CD8-positive, alpha-beta memory T cell (primary cell): Measurements from ENCODE around the gene PCDHB2. TPM values are rescaled to one million over a fixed set of nuclear protein-coding genes. Genes with fewer than 3 reads are reported as not detected.
"Not testable (repeated sequence)": the region's sequence is repeated elsewhere in the genome, so short reads cannot be mapped to it uniquely, and the experiment has no call there.

Source experiments
- CTCF ChIA-PET: fragments of 350-600 bp; sonication (Branson Sonifier 250); formaldehyde crosslinking; loops from one replicate; lab custom pipeline; 2021; ENCODE audit warnings: antibody characterized with exemption; lab: Charles Lee
- POLR2A ChIA-PET: fragments of 350-600 bp; sonication (Branson Sonifier 250); formaldehyde crosslinking; loops from one replicate; lab custom pipeline; 2021; ENCODE audit warnings: antibody characterized with exemption; lab: Charles Lee
- DNase-seq, 5 donors: peaks; one replicate each; pipeline versions ENCODE4 v3.0.0 to v3.0.0-alpha.2; 2020 to 2022; ENCODE audit warnings: mixed read lengths in 1 of 5
- H3K27ac ChIP-seq: one replicate; pipeline ENCODE4 v1.7.0; 2013; ENCODE audit warnings: low read depth, mild to moderate bottlenecking, low read length, moderate library complexity
- H3K27me3 ChIP-seq: 2 replicates; pipeline ENCODE4 v1.7.0; 2013; ENCODE audit warnings: low read length, mild to moderate bottlenecking; ENCODE audit not compliant: insufficient read depth, poor library complexity, severe bottlenecking
- H3K36me3 ChIP-seq: 2 replicates; pipeline ENCODE4 v1.7.0; 2013; ENCODE audit warnings: mild to moderate bottlenecking, low read length, moderate library complexity; ENCODE audit not compliant: insufficient read depth
- H3K4me1 ChIP-seq: 2 replicates; pipeline ENCODE4 v1.7.0; 2013; ENCODE audit warnings: mild to moderate bottlenecking, low read length, moderate library complexity; ENCODE audit not compliant: insufficient read depth
- H3K4me3 ChIP-seq: 2 replicates; pipeline ENCODE4 v1.7.0; 2013; ENCODE audit warnings: mild to moderate bottlenecking, low read length
- H3K9me3 ChIP-seq: 2 replicates; pipeline ENCODE4 v1.7.0; 2013; ENCODE audit warnings: mild to moderate bottlenecking, low read length
- H3K27ac Mint-ChIP-seq, 8 donors: one replicate each; pipeline ENCODE4 v1.8.0; 2020 to 2021; ENCODE audit warnings: mixed read lengths in 8 of 8, mild to moderate bottlenecking in 6 of 8, inconsistent platforms in 3 of 8, moderate library complexity in 3 of 8
- H3K27me3 Mint-ChIP-seq, 2 donors: one replicate each; pipeline ENCODE4 v1.8.0; 2020 to 2021; ENCODE audit warnings: mixed read lengths in 2 of 2, mild to moderate bottlenecking in 1 of 2, moderate library complexity in 1 of 2
- H3K36me3 Mint-ChIP-seq, 3 donors: one replicate each; pipeline ENCODE4 v1.8.0; 2020 to 2021; ENCODE audit warnings: mixed read lengths in 3 of 3, inconsistent platforms in 1 of 3, mild to moderate bottlenecking in 1 of 3
- H3K4me1 Mint-ChIP-seq, 3 donors: one replicate each; pipeline ENCODE4 v1.8.0; 2020 to 2021; ENCODE audit warnings: mixed read lengths in 3 of 3, inconsistent platforms in 1 of 3, mild to moderate bottlenecking in 1 of 3
- H3K4me3 Mint-ChIP-seq, 7 donors: one replicate each; pipeline ENCODE4 v1.8.0; 2020 to 2021; ENCODE audit warnings: mixed read lengths in 7 of 7, mild to moderate bottlenecking in 6 of 7, moderate library complexity in 4 of 7, inconsistent platforms in 2 of 7
- H3K9me3 Mint-ChIP-seq, 5 donors: one replicate each; pipeline ENCODE4 v1.8.0; 2020 to 2022; ENCODE audit warnings: mixed read lengths in 5 of 5, mild to moderate bottlenecking in 3 of 5, moderate library complexity in 2 of 5, inconsistent platforms in 1 of 5
- polyA plus RNA-seq: library from polyadenylated mRNA; unstranded; fragments of 300-500 nt; fragmentation: Illumina TruSeq; gene quantifications from one replicate; pipeline ENCODE4 v1.2.3, GENCODE V29; 2021
- total RNA-seq, 2 experiments: library from RNA; stranded (reverse); gene quantifications; one replicate each; pipeline ENCODE4 v1.2.3, GENCODE V29; 2021

Gene PCDHB2
- total and polyA plus RNA-seq, 3 experiments from 2014 or later, result not detected

- Mint-ChIP-seq H3K27me3 (peaks cover 9 to 23% of the 10 kb centered on the region in 2 donors), H3K36me3 (peaks cover 0 to 6% (median 0%) of the 10 kb centered on the region in 3 donors), H3K27ac (no peak within 1 kb of the TSS), H3K4me1 (no peaks in the 10 kb centered on the region), H3K9me3 (peaks cover 8 to 20% (median 14%) of the 10 kb centered on the region in 5 donors), H3K4me3 (peak within 1 kb of the TSS in 1 of 7 donors; percentile 27)
- ChIA-PET POLR2A (no interaction called here), CTCF (no interaction called here)
- Histone ChIP-seq H3K4me1 (no peaks in the 10 kb centered on the region), H3K4me3 (no peak within 1 kb of the TSS), H3K36me3 (no peaks in the 10 kb centered on the region), H3K9me3 (no peaks in the 10 kb centered on the region), H3K27me3 (no peaks in the 10 kb centered on the region), H3K27ac (no peak within 1 kb of the TSS)
- DNase-seq, result no peak
Observed at GRCh38 chr5:141121563-141121962, 27.1 kb downstream of the PCDHB2 start, which contains the start of gene PCDHB4. PCDHB4 (plus strand) TSS chr5:141121818; CDS start chr5:141121999, 181 bp downstream.

- Histone ChIP-seq H3K4me1 (no peaks in the 10 kb centered on the region), H3K4me3 (no peak overlapping the region), H3K9me3 (no peaks in the 10 kb centered on the region), H3K36me3 (no peaks in the 10 kb centered on the region), H3K27ac (no peak overlapping the region), H3K27me3 (no peaks in the 10 kb centered on the region)
- Mint-ChIP-seq H3K4me3 (peak overlapping the region in 1 of 7 donors; percentile 27), H3K9me3 (peaks cover 5 to 18% (median 10%) of the 10 kb centered on the region in 5 donors), H3K36me3 (peaks cover 0 to 6% (median 0%) of the 10 kb centered on the region in 3 donors), H3K27me3 (peaks cover 9 to 26% of the 10 kb centered on the region in 2 donors), H3K4me1 (no peaks in the 10 kb centered on the region), H3K27ac (no peak overlapping the region)
- DNase-seq, result no peak
- CTCF ChIA-PET, result no interaction called here
- POLR2A ChIA-PET, result no interaction called here
Observed at GRCh38 chr5:141121985-141122384, 27.6 kb downstream of the PCDHB2 start.

GRCh38 chr5:141123396-141124135, 29.2 kb downstream of the PCDHB2 start:
- H3K36me3 ChIP-seq, H3K4me3 ChIP-seq, H3K27ac ChIP-seq, H3K4me1 Mint-ChIP-seq, CTCF ChIA-PET, H3K9me3 ChIP-seq, POLR2A ChIA-PET, H3K27me3 ChIP-seq, H3K36me3 Mint-ChIP-seq, H3K4me3 Mint-ChIP-seq, H3K27ac Mint-ChIP-seq, H3K4me1 ChIP-seq, DNase-seq: not testable (repeated sequence)
- peaks cover 0 to 15% (median 10%) of the 10 kb centered on the region in 5 donors for H3K9me3 Mint-ChIP-seq
- H3K27me3 Mint-ChIP-seq, result peaks cover 8 to 29% of the 10 kb centered on the region in 2 donors

GRCh38 chr5:141127305-141127704, 32.9 kb downstream of the PCDHB2 start:
- no peaks in the 10 kb centered on the region for H3K9me3 ChIP-seq
- no peak overlapping the region for H3K27ac ChIP-seq
- H3K4me3 Mint-ChIP-seq, result no peak overlapping the region
- H3K4me1 ChIP-seq, result no peaks in the 10 kb centered on the region
- ChIA-PET CTCF (no interaction called here), POLR2A (no interaction called here)
- H3K36me3 Mint-ChIP-seq, result peaks cover 0 to 6% (median 0%) of the 10 kb centered on the region in 3 donors
- H3K27me3 ChIP-seq, result no peaks in the 10 kb centered on the region
- no peak for DNase-seq
- no peaks in the 10 kb centered on the region for H3K4me1 Mint-ChIP-seq
- no peak overlapping the region for H3K27ac Mint-ChIP-seq
- H3K4me3 ChIP-seq, result no peak overlapping the region
- peaks cover 5 to 16% (median 16%) of the 10 kb centered on the region in 5 donors for H3K9me3 Mint-ChIP-seq
- no peaks in the 10 kb centered on the region for H3K36me3 ChIP-seq
- peaks cover 4 to 29% of the 10 kb centered on the region in 2 donors for H3K27me3 Mint-ChIP-seq

GRCh38 chr5:141135030-141135717, 40.8 kb downstream of the PCDHB2 start, which contains the start of gene PCDHB5:
PCDHB5 (plus strand) TSS chr5:141135206; CDS start chr5:141135435, 229 bp downstream.
- DNase-seq, result peak in 1 of 5 donors; percentile 3
- H3K4me1 Mint-ChIP-seq, result peaks cover 5 to 10% (median 6%) of the 10 kb centered on the region in 3 donors
- peak within 1 kb of the TSS in 5 of 7 donors; percentile 14 to 69 (median 23) for H3K4me3 Mint-ChIP-seq
- H3K27me3 Mint-ChIP-seq, result peaks cover 7 to 9% of the 10 kb centered on the region in 2 donors
- Histone ChIP-seq H3K4me3 (no peak within 1 kb of the TSS), H3K4me1 (no peaks in the 10 kb centered on the region), H3K27ac (no peak within 1 kb of the TSS), H3K36me3 (no peaks in the 10 kb centered on the region), H3K9me3 (peaks cover 8% of the 10 kb centered on the region), H3K27me3 (no peaks in the 10 kb centered on the region)
- H3K36me3 Mint-ChIP-seq, result peaks cover 0 to 3% (median 0%) of the 10 kb centered on the region in 3 donors
- H3K9me3 Mint-ChIP-seq, result peaks cover 21 to 51% (median 36%) of the 10 kb centered on the region in 5 donors
- POLR2A ChIA-PET, result no interaction called here
- CTCF ChIA-PET, result no interaction called here
- no peak within 1 kb of the TSS for H3K27ac Mint-ChIP-seq

- POLR2A ChIA-PET, result no interaction called here
- CTCF ChIA-PET, result no interaction called here
- Histone ChIP-seq H3K36me3 (no peaks in the 10 kb centered on the region), H3K4me1 (no peaks in the 10 kb centered on the region), H3K27me3 (no peaks in the 10 kb centered on the region), H3K27ac (no peak overlapping the region), H3K4me3 (no peak overlapping the region), H3K9me3 (peaks cover 8% of the 10 kb centered on the region)
- Mint-ChIP-seq H3K36me3 (peaks cover 0 to 3% (median 0%) of the 10 kb centered on the region in 3 donors), H3K27ac (no peak overlapping the region), H3K9me3 (peaks cover 21 to 51% (median 36%) of the 10 kb centered on the region in 5 donors), H3K4me1 (peaks cover 5 to 10% (median 6%) of the 10 kb centered on the region in 3 donors), H3K27me3 (peaks cover 7 to 9% of the 10 kb centered on the region in 2 donors), H3K4me3 (peak overlapping the region in 2 of 7 donors; percentile 14 to 69)
- no peak for DNase-seq
Observed at GRCh38 chr5:141135718-141136266, 41.4 kb downstream of the PCDHB2 start.

- H3K27me3 ChIP-seq, H3K27ac ChIP-seq, CTCF ChIA-PET, H3K4me1 ChIP-seq, DNase-seq, H3K36me3 Mint-ChIP-seq, POLR2A ChIA-PET, H3K36me3 ChIP-seq, H3K4me3 ChIP-seq, H3K9me3 ChIP-seq, H3K27ac Mint-ChIP-seq, H3K4me3 Mint-ChIP-seq: not testable (repeated sequence)
- H3K27me3 Mint-ChIP-seq, result peaks cover 7 to 16% of the 10 kb centered on the region in 2 donors
- H3K4me1 Mint-ChIP-seq, result peaks cover 5 to 10% (median 6%) of the 10 kb centered on the region in 3 donors
- H3K9me3 Mint-ChIP-seq, result peaks cover 16 to 45% (median 36%) of the 10 kb centered on the region in 5 donors
Observed at GRCh38 chr5:141137346-141137745, 42.9 kb downstream of the PCDHB2 start.
